NCI-H1092 treated with DMSO at 0.1 percent for 48 hours (cell line): ENCODE data around the gene ULBP1.
A peak's percentile ranks its signal among the peaks of the same experiment; 100 is the strongest.
"Not testable (repeated sequence)": the region's sequence is repeated elsewhere in the genome, so short reads cannot be mapped to it uniquely, and the experiment has no call there.

ENCODE experiments used
- DNase-seq: peaks from one replicate; lab custom pipeline; 2025; lab: John Stamatoyannopoulos, UW

Gene ULBP1

GRCh38 chr6:149933461-149933860 lies 30.3 kb upstream of the ULBP1 start:
- DNase-seq, result no peak

- DNase-seq, result peak; percentile 28
Measured at GRCh38 chr6:149934249-149935156, 29.2 kb upstream of the ULBP1 start.

- DNase-seq, result no peak
Measured at GRCh38 chr6:149935246-149935645, 28.5 kb upstream of the ULBP1 start.

- DNase-seq, result no peak
Measured at GRCh38 chr6:149935668-149936067, 28.1 kb upstream of the ULBP1 start.

- DNase-seq, result no peak
Measured at GRCh38 chr6:149936743-149937142, 27.0 kb upstream of the ULBP1 start.

GRCh38 chr6:149938013-149938570 lies 25.7 kb upstream of the ULBP1 start:
- not testable (repeated sequence) for DNase-seq

- DNase-seq, result no peak
Measured at GRCh38 chr6:149938571-149939355, 25.0 kb upstream of the ULBP1 start.

GRCh38 chr6:149939356-149939648 lies 24.4 kb upstream of the ULBP1 start:
- no peak for DNase-seq

GRCh38 chr6:149939909-149940671 lies 23.7 kb upstream of the ULBP1 start:
- no peak for DNase-seq

GRCh38 chr6:149940672-149940982 lies 23.1 kb upstream of the ULBP1 start:
- no peak for DNase-seq

- DNase-seq, result peak; percentile 84
Measured at GRCh38 chr6:149941583-149942460, 21.9 kb upstream of the ULBP1 start, which contains the start of gene ULBP2. ULBP2 (plus strand) TSS chr6:149942014; CDS start chr6:149942073, 59 bp downstream.

- DNase-seq, result no peak
Measured at GRCh38 chr6:149942461-149942829, 21.3 kb upstream of the ULBP1 start.

- DNase-seq, result not testable (repeated sequence)
Measured at GRCh38 chr6:149943321-149943720, 20.4 kb upstream of the ULBP1 start.

- DNase-seq, result not testable (repeated sequence)
Measured at GRCh38 chr6:149945276-149945675, 18.5 kb upstream of the ULBP1 start.

GRCh38 chr6:149946631-149947030 lies 17.1 kb upstream of the ULBP1 start:
- DNase-seq, result not testable (repeated sequence)

- not testable (repeated sequence) for DNase-seq
Measured at GRCh38 chr6:149947533-149947932, 16.2 kb upstream of the ULBP1 start.

GRCh38 chr6:149948011-149948410 lies 15.7 kb upstream of the ULBP1 start:
- no peak for DNase-seq

GRCh38 chr6:149948616-149949015 lies 15.1 kb upstream of the ULBP1 start:
- DNase-seq, result no peak

- no peak for DNase-seq
Measured at GRCh38 chr6:149950423-149950822, 13.3 kb upstream of the ULBP1 start.

- no peak for DNase-seq
Measured at GRCh38 chr6:149951096-149951495, 12.6 kb upstream of the ULBP1 start.

- no peak for DNase-seq
Measured at GRCh38 chr6:149951626-149952025, 12.1 kb upstream of the ULBP1 start.
